HEK293 (cell line): ENCODE results near the gene FZD2.

Source experiments
- GLI2 ChIP-seq: fragments of 450-650 bp; formaldehyde crosslinking; IDR thresholded peaks from 2 replicates; pipeline ENCODE4; 2017; ENCODE audit warnings: missing biosample characterization, missing genetic modification characterization, low read depth, borderline replicate concordance
- KLF1 ChIP-seq: fragments of 450-650 bp; formaldehyde crosslinking; IDR thresholded peaks from 2 replicates; pipeline ENCODE4 v1.5.1; 2016; ENCODE audit warnings: missing biosample characterization, missing genetic modification characterization
- SCRT2 ChIP-seq: fragments of 450-650 bp; formaldehyde crosslinking; IDR thresholded peaks from 2 replicates; pipeline ENCODE4 v1.5.1; 2016; ENCODE audit warnings: missing biosample characterization, missing genetic modification characterization
- YY1 ChIP-seq: fragments of 450-650 bp; formaldehyde crosslinking; IDR thresholded peaks from 2 replicates; pipeline ENCODE4 v1.5.1; 2018; ENCODE audit warnings: missing biosample characterization, missing genetic modification characterization
- ZBTB20 ChIP-seq: fragments of 450-650 bp; formaldehyde crosslinking; IDR thresholded peaks from 2 replicates; pipeline ENCODE4 v1.5.1; 2016; ENCODE audit warnings: missing biosample characterization, missing genetic modification characterization
- ZNF558 ChIP-seq: fragments of 450-650 bp; formaldehyde crosslinking; IDR thresholded peaks from 2 replicates; pipeline ENCODE4 v1.5.1; 2016; ENCODE audit warnings: missing biosample characterization, missing genetic modification characterization
- ZNF629 ChIP-seq: fragments of 450-650 bp; formaldehyde crosslinking; IDR thresholded peaks from 2 replicates; pipeline ENCODE4 v1.5.1; 2017; ENCODE audit warnings: missing biosample characterization, missing genetic modification characterization
- ZNF777 ChIP-seq: fragments of 450-650 bp; formaldehyde crosslinking; IDR thresholded peaks from 2 replicates; pipeline ENCODE4 v1.5.1; 2017; ENCODE audit warnings: missing biosample characterization, missing genetic modification characterization, borderline replicate concordance
- TF ChIP-seq, protein P1 (sequence below): fragments of 450-650 bp; formaldehyde crosslinking; IDR thresholded peaks from 2 replicates; pipeline ENCODE4 v1.5.1; 2016; ENCODE audit warnings: missing biosample characterization, missing genetic modification characterization
- TF ChIP-seq, protein P2 (sequence below): fragments of 450-650 bp; formaldehyde crosslinking; IDR thresholded peaks from 2 replicates; pipeline ENCODE4; 2016; ENCODE audit warnings: missing biosample characterization, missing genetic modification characterization
- TF ChIP-seq, protein P3 (sequence below): sonication (generic); formaldehyde crosslinking; IDR thresholded peaks from 2 replicates; pipeline ENCODE4 v1.8.1; 2022; ENCODE audit warnings: mild to moderate bottlenecking, moderate library complexity, missing genetic modification reagents
- TF ChIP-seq, protein P4 (sequence below): fragments of 450-650 bp; formaldehyde crosslinking; IDR thresholded peaks from 2 replicates; pipeline ENCODE4 v1.5.1; 2016; ENCODE audit warnings: missing biosample characterization, missing genetic modification characterization

DNA sequence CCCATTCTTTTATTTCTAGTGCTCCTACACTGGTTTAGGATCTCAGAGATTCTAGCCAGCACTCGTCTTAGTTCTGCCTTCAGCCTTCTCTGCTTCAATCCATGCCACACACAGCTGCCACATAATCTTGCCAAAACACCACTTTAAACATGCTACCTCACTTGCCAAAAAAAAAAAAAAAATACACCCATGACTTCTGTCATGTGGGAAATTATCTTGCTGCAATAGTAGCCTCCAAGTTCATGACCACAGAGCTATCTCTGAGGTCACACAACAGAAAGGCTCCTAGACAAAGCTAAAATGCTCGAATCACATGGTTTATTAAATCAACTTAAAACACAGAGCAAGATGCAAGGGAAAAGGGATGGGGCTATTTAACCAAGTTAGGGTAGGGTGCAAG is 18.1 kb downstream of the FZD2 start:
- no peak for TF ChIP-seq ZNF777 (tag by site-specific recombination)
- no peak for TF ChIP-seq KLF1 (tag by site-specific recombination)
- TF ChIP-seq, protein P1, sequence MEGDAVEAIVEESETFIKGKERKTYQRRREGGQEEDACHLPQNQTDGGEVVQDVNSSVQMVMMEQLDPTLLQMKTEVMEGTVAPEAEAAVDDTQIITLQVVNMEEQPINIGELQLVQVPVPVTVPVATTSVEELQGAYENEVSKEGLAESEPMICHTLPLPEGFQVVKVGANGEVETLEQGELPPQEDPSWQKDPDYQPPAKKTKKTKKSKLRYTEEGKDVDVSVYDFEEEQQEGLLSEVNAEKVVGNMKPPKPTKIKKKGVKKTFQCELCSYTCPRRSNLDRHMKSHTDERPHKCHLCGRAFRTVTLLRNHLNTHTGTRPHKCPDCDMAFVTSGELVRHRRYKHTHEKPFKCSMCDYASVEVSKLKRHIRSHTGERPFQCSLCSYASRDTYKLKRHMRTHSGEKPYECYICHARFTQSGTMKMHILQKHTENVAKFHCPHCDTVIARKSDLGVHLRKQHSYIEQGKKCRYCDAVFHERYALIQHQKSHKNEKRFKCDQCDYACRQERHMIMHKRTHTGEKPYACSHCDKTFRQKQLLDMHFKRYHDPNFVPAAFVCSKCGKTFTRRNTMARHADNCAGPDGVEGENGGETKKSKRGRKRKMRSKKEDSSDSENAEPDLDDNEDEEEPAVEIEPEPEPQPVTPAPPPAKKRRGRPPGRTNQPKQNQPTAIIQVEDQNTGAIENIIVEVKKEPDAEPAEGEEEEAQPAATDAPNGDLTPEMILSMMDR (tag by site-specific recombination), result no peak
- no peak for TF ChIP-seq YY1 (tag by site-specific recombination)
- TF ChIP-seq, protein P2, sequence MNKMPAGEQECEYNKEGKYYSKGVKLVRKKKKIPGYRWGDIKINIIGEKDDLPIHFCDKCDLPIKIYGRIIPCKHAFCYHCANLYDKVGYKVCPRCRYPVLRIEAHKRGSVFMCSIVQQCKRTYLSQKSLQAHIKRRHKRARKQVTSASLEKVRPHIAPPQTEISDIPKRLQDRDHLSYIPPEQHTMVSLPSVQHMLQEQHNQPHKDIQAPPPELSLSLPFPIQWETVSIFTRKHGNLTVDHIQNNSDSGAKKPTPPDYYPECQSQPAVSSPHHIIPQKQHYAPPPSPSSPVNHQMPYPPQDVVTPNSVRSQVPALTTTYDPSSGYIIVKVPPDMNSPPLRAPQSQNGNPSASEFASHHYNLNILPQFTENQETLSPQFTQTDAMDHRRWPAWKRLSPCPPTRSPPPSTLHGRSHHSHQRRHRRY (tag by site-specific recombination), result no peak
- no peak for TF ChIP-seq ZNF558
- no peak for TF ChIP-seq ZNF629 (tag by site-specific recombination)
- TF ChIP-seq, protein P3, sequence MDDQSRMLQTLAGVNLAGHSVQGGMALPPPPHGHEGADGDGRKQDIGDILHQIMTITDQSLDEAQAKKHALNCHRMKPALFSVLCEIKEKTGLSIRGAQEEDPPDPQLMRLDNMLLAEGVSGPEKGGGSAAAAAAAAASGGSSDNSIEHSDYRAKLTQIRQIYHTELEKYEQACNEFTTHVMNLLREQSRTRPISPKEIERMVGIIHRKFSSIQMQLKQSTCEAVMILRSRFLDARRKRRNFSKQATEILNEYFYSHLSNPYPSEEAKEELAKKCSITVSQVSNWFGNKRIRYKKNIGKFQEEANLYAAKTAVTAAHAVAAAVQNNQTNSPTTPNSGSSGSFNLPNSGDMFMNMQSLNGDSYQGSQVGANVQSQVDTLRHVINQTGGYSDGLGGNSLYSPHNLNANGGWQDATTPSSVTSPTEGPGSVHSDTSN (CRISPR knock-in tag), result no peak
- TF ChIP-seq SCRT2 (tag by site-specific recombination), result no peak
- no peak for TF ChIP-seq GLI2
- TF ChIP-seq, protein P4, sequence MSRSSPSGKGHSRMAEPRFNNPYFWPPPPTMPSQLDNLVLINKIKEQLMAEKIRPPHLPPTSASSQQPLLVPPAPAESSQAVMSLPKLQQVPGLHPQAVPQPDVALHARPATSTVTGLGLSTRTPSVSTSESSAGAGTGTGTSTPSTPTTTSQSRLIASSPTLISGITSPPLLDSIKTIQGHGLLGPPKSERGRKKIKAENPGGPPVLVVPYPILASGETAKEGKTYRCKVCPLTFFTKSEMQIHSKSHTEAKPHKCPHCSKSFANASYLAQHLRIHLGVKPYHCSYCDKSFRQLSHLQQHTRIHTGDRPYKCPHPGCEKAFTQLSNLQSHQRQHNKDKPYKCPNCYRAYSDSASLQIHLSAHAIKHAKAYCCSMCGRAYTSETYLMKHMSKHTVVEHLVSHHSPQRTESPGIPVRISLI, result no peak
- no peak for TF ChIP-seq ZBTB20
